Loucy (cell line): Measurements from ENCODE around the gene CMA1.
A peak's percentile ranks its signal among the peaks of the same experiment; 100 is the strongest.
"Not testable (repeated sequence)": the region's sequence is repeated elsewhere in the genome, so short reads cannot be mapped to it uniquely, and the experiment has no call there.

ENCODE experiments used
- H2AFZ ChIP-seq: fragments of 200-600 bp; sonication (generic); 2 replicates; pipeline ENCODE4 v1.6.0; 2016; ENCODE audit warnings: antibody characterized with exemption, mild to moderate bottlenecking, low read length, moderate library complexity
- H3F3A ChIP-seq: fragments of 200-600 bp; 2 replicates; pipeline ENCODE4 v1.6.0; 2016; ENCODE audit warnings: antibody characterized with exemption, low read depth, mild to moderate bottlenecking
- H3K27me3 ChIP-seq: fragments of 200-600 bp; sonication (generic); 2 replicates; pipeline ENCODE4 v1.6.1; 2014; ENCODE audit warnings: low read length, mild to moderate bottlenecking; ENCODE audit not compliant: insufficient read depth, poor library complexity, severe bottlenecking
- H3K36me3 ChIP-seq: fragments of 200-600 bp; sonication (generic); 2 replicates; pipeline ENCODE4 v1.6.1; 2016; ENCODE audit warnings: low read length; ENCODE audit not compliant: insufficient read depth
- H3K4me1 ChIP-seq: fragments of 200-600 bp; sonication (generic); 2 replicates; pipeline ENCODE4 v1.5.1; 2014; ENCODE audit warnings: low read length, mild to moderate bottlenecking; ENCODE audit not compliant: insufficient read depth, poor library complexity, severe bottlenecking
- H3K4me2 ChIP-seq: fragments of 200-600 bp; sonication (generic); 2 replicates; pipeline ENCODE4 v1.6.0; 2014; ENCODE audit warnings: antibody characterized with exemption, low read length, low read depth, mild to moderate bottlenecking; ENCODE audit not compliant: poor library complexity, severe bottlenecking
- H3K4me3 ChIP-seq: fragments of 200-600 bp; sonication (generic); 2 replicates; pipeline ENCODE4 v1.5.1; 2014; ENCODE audit warnings: low read length, mild to moderate bottlenecking, mixed read lengths; ENCODE audit not compliant: poor library complexity, severe bottlenecking
- H3K79me2 ChIP-seq: fragments of 200-600 bp; sonication (generic); 2 replicates; pipeline ENCODE4 v1.6.1; 2014; ENCODE audit warnings: low read length; ENCODE audit not compliant: insufficient read depth
- H3K9ac ChIP-seq: fragments of 200-600 bp; sonication (generic); 2 replicates; pipeline ENCODE4 v1.6.0; 2014; ENCODE audit warnings: mild to moderate bottlenecking, low read depth, low read length, moderate library complexity; ENCODE audit not compliant: poor library complexity, severe bottlenecking
- H3K9me2 ChIP-seq: fragments of 200-600 bp; sonication (generic); replicated peaks from 2 replicates; pipeline ENCODE4 v1.6.1; 2016; ENCODE audit warnings: low read depth, low read length, mixed read lengths
- H3K9me3 ChIP-seq: fragments of 200-600 bp; sonication (generic); 2 replicates; pipeline ENCODE4 v1.6.1; 2014; ENCODE audit warnings: mild to moderate bottlenecking, antibody characterized with exemption, low read length, low read depth; ENCODE audit not compliant: insufficient read depth
- H4K20me1 ChIP-seq: fragments of 200-600 bp; sonication (generic); 2 replicates; pipeline ENCODE4 v1.6.0; 2014; ENCODE audit warnings: antibody characterized with exemption, low read length, mild to moderate bottlenecking; ENCODE audit not compliant: insufficient read depth, poor library complexity, severe bottlenecking
- EZH2phosphoT487 ChIP-seq: fragments of 200-600 bp; IDR thresholded peaks from 2 replicates; pipeline ENCODE4 v1.6.1; 2018; ENCODE audit warnings: antibody characterized with exemption, mild to moderate bottlenecking, moderate library complexity, borderline replicate concordance
- TF ChIP-seq, protein P1 (sequence below): fragments of 200-600 bp; sonication (generic); conservative IDR thresholded peaks from 2 replicates; pipeline ENCODE4 v1.5.1; 2014; ENCODE audit warnings: mild to moderate bottlenecking, antibody characterized with exemption, low read length

Gene CMA1

DNA sequence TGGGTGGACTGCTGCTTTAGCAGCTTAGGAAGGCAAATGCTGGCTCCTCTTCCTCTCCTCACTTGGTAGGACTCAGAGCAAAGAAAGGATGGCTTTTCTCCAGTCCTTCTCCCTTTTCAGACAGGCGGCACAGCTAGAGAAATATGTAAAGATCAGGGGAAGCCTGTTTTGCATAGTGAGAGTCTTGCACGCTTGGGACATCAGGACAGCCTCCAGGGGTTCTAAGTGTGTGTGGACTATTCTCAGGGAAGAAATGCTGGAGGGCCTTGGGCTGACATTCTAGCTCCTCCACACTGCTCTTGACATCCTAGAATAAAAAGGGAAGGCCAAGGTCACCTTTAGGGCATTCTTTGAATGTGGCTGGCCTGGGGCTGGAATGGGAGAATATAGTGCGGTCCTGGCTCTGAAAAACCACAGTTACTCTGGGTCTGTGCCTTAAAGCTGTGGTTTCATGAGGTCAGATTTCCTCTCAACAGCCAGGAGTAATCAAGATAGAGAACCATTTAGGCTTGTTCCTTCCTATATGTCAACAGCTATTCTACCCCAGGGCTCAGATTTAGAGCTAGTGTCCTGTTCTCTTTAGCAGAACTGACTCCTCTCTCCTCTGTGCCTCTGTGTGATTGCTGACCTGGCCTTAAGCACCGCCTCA lies 24.3 kb downstream of the CMA1 start:
- TF ChIP-seq EZH2phosphoT487: no peak
- 0 out of 2 replicates have a peak, but pooled peaks cover 6% of the 10 kb centered on the region for H3F3A ChIP-seq

DNA sequence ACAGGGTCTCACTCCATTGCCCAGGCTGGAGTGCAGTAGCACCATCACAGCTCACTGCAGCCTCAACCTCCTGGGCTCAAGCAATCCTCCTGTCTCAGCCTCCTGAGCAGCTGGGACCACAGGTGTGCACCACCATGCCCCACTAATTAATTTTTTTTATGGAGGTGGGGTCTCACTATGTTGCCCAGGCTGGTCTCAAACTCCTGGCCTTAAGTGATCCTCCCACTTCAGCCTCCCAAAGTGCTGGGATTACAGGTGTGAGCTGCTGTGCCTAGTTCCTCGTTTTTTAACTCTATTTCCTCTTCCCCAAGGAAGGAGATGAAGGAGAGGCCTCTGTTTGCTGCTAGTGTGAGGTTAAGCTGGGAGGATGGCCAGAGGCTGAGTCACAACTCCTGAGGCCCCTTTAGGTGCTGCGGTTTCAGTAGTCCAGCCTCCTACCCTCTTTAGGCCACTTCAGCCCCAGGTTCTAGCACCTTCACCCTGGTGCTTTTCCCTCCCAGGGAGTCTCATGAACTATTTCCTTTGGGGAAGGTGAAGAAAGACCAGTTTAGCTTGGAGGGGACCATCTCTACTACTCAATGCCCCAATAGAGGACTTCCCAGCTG lies 25.3 kb downstream of the CMA1 start:
- not testable (repeated sequence) for H3K36me3 ChIP-seq, H4K20me1 ChIP-seq, H3K9me2 ChIP-seq, H3K9me3 ChIP-seq, H3K79me2 ChIP-seq, H3K4me3 ChIP-seq, H3K27me3 ChIP-seq, H3F3A ChIP-seq, H2AFZ ChIP-seq
- Histone ChIP-seq H3K4me1 (peaks cover 24% of the 10 kb centered on the region), H3K4me2 (peak overlapping the region; percentile 66), H3K9ac (peak overlapping the region; percentile 69)

More for the DNA sequence above, 24.3 kb downstream of the CMA1 start:
- Histone ChIP-seq H3K9me3 (no peaks in the 10 kb centered on the region), H2AFZ (no peak overlapping the region), H3K36me3 (no peaks in the 10 kb centered on the region), H3K9me2 (no peaks in the 10 kb centered on the region), H3K27me3 (no peaks in the 10 kb centered on the region), H3K4me1 (peaks cover 24% of the 10 kb centered on the region), H3K4me3 (peak overlapping the region; percentile 41), H3K79me2 (no peaks in the 10 kb centered on the region), H3K9ac (peak overlapping the region; percentile 69), H3K4me2 (peak overlapping the region; percentile 66), H4K20me1 (no peaks in the 10 kb centered on the region)

DNA sequence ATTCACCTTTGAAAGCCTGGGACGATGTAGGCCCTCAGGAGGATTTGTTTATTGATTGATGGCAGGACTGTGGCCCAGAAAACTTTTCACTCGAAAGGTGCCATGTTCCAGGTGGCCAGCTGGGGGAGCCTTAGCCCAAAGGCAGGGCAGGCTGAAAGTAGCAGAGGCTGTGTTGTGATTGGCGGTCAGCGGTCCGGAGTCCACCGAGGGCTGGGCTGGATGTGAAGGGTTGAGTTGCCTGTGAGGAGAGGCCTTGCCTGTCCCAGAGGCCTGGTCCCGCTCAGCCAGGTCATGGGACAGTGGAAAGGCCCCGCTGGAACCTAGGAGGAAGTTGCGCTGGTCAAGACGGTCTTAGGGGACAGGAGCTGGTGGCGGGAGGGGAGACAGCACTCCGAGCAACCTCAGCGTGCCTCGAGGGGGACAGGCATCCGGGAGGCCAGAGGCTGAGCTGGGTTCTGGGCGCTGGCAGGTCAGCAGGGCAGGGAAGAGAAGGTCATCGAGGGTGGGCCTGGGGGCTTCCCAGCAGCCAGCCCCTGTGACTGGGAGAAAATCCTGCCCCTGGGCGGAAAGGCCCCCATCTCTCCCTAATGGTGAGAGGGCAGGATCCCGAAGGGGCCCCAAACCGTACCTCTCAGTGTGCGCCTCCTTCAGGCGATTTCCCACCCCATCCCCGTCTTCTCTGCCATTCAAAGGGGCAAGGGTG lies 26.3 kb downstream of the CMA1 start:
- H3K79me2 ChIP-seq: no peaks in the 10 kb centered on the region
- H3K4me1 ChIP-seq: peaks cover 24% of the 10 kb centered on the region
- H2AFZ ChIP-seq: no peak overlapping the region
- no peak overlapping the region for H3K4me3 ChIP-seq
- 0 out of 2 replicates have a peak, but pooled peaks cover 6% of the 10 kb centered on the region for H3F3A ChIP-seq
- no peaks in the 10 kb centered on the region for H3K9me2 ChIP-seq
- no peak for TF ChIP-seq EZH2phosphoT487
- TF ChIP-seq, protein P1, sequence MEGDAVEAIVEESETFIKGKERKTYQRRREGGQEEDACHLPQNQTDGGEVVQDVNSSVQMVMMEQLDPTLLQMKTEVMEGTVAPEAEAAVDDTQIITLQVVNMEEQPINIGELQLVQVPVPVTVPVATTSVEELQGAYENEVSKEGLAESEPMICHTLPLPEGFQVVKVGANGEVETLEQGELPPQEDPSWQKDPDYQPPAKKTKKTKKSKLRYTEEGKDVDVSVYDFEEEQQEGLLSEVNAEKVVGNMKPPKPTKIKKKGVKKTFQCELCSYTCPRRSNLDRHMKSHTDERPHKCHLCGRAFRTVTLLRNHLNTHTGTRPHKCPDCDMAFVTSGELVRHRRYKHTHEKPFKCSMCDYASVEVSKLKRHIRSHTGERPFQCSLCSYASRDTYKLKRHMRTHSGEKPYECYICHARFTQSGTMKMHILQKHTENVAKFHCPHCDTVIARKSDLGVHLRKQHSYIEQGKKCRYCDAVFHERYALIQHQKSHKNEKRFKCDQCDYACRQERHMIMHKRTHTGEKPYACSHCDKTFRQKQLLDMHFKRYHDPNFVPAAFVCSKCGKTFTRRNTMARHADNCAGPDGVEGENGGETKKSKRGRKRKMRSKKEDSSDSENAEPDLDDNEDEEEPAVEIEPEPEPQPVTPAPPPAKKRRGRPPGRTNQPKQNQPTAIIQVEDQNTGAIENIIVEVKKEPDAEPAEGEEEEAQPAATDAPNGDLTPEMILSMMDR: peak; percentile 93
- H3K27me3 ChIP-seq: no peaks in the 10 kb centered on the region
- no peak overlapping the region for H3K9ac ChIP-seq
- H3K36me3 ChIP-seq: no peaks in the 10 kb centered on the region
- no peaks in the 10 kb centered on the region for H4K20me1 ChIP-seq
- H3K4me2 ChIP-seq: no peak overlapping the region
- H3K9me3 ChIP-seq: no peaks in the 10 kb centered on the region

DNA sequence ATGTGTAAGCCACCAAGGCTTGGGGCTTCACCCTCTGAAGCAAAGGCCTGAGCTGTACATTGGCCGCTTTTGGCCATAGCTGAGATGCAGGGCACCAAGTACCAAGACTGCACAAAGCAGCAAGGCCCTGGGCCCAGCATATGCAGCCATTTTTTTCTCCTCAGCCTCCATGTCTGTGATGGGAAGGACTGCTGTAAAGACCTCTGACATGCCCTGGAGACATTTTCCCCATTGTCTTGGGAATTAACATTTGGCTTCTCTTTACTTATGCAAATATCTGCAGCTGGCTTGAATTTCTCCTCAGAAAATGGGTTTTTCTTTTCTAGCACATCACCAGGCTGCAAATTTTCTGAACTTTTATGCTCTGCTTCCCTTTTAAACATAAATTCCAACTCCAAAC lies 28.1 kb downstream of the CMA1 start:
- not testable (repeated sequence) for H3K4me2 ChIP-seq, H3K27me3 ChIP-seq, H3F3A ChIP-seq, H3K9me3 ChIP-seq, H4K20me1 ChIP-seq, H3K79me2 ChIP-seq, H2AFZ ChIP-seq, H3K9ac ChIP-seq, H3K9me2 ChIP-seq, H3K4me3 ChIP-seq, H3K36me3 ChIP-seq
- H3K4me1 ChIP-seq: peaks cover 36% of the 10 kb centered on the region
